Ecto neural progenitor cell (in vitro differentiated cells): ENCODE results near the gene HM13.
"Not testable (repeated sequence)": the region's sequence is repeated elsewhere in the genome, so short reads cannot be mapped to it uniquely, and the experiment has no call there.

Experiments used
- DNase-seq: peaks from one replicate; pipeline ENCODE4 v3.0.0-alpha.2; 2018; ENCODE audit warnings: low spot score

Gene HM13

GRCh38 chr20:31593221-31594001 is 79.2 kb downstream of the HM13 start:
- no peak for DNase-seq

GRCh38 chr20:31594002-31594557 is 79.8 kb downstream of the HM13 start:
- DNase-seq = no peak

DNA sequence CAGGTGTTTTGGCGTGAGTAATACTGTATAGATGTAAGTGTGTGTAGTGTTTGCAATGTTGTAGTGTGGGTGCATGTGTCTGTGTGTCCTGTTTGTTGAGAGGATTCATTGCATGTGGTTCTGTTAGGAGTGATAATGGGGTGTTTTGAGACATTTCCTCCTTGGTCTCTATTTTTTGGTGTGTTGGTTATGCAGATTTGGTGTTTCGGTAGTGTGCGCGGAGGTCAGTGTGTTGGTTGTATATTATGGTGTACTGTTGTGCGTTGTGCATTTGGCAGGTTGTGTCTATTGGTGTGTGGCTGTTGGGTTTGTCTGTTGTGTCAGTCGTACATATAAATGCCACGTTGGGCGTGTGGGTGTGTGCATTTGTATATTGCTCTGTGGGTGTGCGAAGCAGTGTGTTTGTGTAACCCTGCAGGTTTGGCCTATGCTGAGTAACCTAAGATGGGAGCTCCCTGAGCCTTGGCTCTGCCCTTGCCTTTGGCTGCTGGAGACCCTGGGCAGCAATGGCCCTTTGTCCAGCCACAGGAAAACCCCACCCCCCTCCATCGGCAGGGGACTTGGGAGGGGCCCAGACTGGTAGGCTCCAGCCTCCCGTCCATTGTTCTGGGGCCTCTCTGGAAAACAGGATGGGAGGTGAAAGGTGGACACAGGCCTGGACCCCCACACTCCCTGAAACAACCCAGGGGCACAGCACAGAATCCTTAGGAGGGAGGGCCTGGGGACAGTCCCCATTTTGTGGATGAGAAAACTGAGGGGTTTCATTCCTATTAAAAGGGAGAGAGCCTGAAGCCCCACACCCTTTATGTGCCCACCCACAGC is 80.5 kb downstream of the HM13 start:
- no peak for DNase-seq

DNA sequence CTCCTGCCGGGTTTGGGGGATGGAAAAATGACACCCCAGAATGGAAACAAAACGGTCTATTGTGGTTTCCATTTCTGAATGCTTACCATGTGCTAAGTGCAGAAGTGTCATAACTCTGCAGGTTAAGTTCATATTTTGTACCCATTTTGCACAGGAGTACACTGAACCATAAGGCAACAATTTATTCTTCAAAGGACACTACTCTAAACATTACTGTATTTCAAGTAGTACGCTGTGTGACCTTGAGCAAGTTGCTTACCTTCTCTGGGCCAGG is 81.1 kb downstream of the HM13 start:
- no peak for DNase-seq

DNA sequence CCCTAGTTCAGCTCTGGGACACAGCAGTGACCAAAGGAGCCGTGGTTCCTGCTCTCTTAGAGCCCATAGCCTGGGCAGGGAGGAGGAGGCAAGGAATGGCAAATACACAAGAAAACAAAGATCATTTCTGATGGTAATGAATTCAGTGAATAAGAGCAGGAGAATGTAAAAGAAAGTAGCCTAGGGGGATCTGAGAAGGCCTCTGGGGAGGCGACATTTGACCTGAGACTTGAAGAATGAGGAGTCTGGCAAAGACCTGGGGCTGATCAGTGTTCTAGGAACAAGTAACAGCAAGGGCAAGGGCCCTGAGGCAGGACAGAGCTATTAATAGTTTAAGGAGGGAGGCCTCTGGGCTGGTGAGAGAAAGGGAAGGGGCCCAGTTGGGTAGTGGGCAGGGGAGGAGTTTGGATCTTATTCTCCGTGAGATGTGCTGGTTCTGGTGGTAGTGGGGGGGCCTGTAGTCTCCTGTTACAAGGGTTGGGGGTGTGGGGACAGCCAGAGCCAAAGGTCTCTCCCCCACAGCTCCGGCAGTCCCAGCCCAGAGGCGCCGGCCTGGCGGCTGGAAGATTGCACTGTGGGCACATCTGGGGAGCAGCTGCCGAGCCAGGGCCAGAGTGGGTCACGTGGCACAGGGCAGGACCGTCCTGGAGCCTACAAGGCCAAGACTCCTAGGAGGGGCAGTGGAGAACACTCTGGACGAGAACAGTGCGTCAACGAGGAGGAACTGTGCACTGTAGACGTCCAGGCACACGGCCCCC is 81.6 kb downstream of the HM13 start:
- DNase-seq = peak; percentile 77

DNA sequence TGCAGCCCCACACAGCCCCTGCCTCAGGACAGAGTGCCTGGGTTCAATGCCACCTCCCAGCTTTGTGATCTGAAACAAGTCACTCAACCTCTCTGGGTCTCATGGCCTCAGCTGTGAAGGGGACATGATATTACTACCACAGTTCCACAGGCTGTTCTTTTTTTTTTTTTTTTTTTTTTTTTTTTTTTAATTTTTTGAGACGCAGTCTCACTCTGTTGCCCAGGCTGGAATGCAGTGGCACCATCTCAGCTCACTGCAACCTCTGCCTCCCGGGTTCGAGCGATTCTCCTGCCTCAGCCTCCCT is 82.1 kb downstream of the HM13 start:
- DNase-seq = not testable (repeated sequence)

DNA sequence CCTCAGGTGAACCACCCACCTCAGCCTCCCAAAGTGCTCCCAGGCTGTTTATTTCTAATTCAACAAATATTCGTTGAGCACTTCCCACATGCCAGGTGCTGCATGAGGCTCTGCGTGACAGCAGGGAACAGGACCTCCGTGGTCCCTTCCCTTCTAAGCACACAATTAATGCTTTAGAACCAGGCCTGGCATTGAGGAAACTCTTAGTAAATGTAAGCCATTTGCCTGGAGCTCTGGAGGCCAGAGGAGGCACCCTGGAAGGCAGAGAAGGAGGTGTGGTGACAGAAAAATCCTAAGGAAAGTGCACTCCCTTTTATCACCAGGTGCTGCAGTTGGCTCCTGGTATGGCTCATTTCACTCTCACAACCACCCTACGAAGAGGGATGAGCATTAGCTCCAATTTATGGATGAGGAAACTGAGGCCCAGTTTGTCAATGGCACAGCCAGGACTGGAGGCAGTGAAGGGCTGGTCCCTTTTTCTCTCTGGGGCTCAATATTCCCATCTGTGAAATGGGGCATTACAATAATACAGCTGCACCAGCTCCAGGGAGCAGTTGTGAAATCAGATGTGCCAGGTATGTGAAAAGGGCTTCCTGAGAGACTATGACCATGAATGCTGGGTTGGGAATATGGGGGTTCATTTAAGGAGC is 82.7 kb downstream of the HM13 start:
- no peak for DNase-seq

- DNase-seq = no peak
These were observed 83.2 kb downstream of the HM13 start for GRCh38 chr20:31597481-31597855.

- no peak for DNase-seq
These were observed 88.2 kb downstream of the HM13 start for GRCh38 chr20:31602431-31602778.

- DNase-seq = no peak
These were observed 88.7 kb downstream of the HM13 start for GRCh38 chr20:31602779-31603441.

GRCh38 chr20:31603822-31604566 is 89.8 kb downstream of the HM13 start:
- DNase-seq = peak; percentile 100

DNA sequence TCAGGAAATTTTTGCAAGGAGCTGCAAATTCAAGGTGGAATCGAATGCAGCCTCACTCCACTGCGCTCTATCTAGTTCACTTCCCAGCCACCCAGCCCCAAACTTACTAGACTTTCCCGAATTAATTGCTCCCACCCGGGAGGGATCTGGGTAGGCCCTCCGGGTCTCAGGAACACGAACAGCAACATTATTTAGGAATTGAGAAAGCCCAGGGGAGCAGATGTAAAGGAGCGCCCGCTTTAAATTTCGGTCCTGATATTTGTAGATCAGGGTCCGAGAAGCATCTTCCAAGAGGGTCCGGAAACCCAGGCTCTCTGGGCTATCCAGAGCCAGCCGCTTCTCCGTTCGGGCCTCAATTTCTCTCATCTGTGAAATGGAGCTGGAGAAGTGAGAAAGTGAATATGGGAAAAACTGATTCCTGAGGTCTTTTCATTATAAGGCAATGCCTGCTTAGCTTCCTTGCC is 90.4 kb downstream of the HM13 start:
- peak; percentile 56 for DNase-seq

GRCh38 chr20:31605031-31605901 is 91.0 kb downstream of the HM13 start, which contains the start of gene ID1:
ID1 (plus strand) TSS chr20:31605289; CDS start chr20:31605388, 99 bp downstream.
- DNase-seq = peak; percentile 96

- peak; percentile 72 for DNase-seq
These were observed 91.9 kb downstream of the HM13 start for GRCh38 chr20:31605902-31606803.

- DNase-seq = peak; percentile 66
These were observed 92.8 kb downstream of the HM13 start for GRCh38 chr20:31606804-31607639.

GRCh38 chr20:31607640-31608250 is 93.5 kb downstream of the HM13 start:
- no peak for DNase-seq

GRCh38 chr20:31608251-31608945 is 94.2 kb downstream of the HM13 start:
- peak; percentile 84 for DNase-seq
